ENCODE measurements around the gene SMIM28. TPM values are rescaled to one million over a fixed set of nuclear protein-coding genes. Genes with fewer than 3 reads are reported as not detected.

Gene SMIM28
- total RNA-seq (2012; rRNA removed) (not detected in 2 replicates), polyA plus RNA-seq (2012; rRNA removed) (not detected in 2 replicates), Bru-seq, nascent RNA (not detected), BruChase-seq, experiment 1, labeled RNA remaining after a 6-hour chase (not detected), BruChase-seq, experiment 2, labeled RNA remaining after a 2-hour chase (not detected)
- not detected in 2 replicates for polyA plus RNA-seq (2012; cell fraction: cytosol; rRNA removed)
- not detected in 2 replicates for polyA plus RNA-seq (2012; cell fraction: nucleus; rRNA removed; ENCODE audit: low replicate concordance)
- long read RNA-seq, result 0 reads

- H3K27me3 ChIP-seq (ENCODE audit: control insufficient read depth, insufficient read depth, low read length), result peaks cover 9% of the 10 kb centered on the region
- H3K4me3 ChIP-seq (ENCODE audit: insufficient read depth, low read depth, low read length), result no peak within 1 kb of the TSS
- no peak within 1 kb of the TSS for H3K9ac ChIP-seq (ENCODE audit: low read depth, low read length)
- TF ChIP-seq RCOR1 (IDR thresholded peaks at IDR 0.05; ENCODE audit: insufficient replicate concordance, low read length) (no peak), SMC3 (IDR thresholded peaks at IDR 0.05; ENCODE audit: low read depth, low read length) (no peak), MAFK (IDR thresholded peaks at IDR 0.05; ENCODE audit: low read depth, low read length) (no peak), MAZ (IDR thresholded peaks at IDR 0.05; ENCODE audit: borderline replicate concordance, low read depth, low read length) (no peak), NFE2L2 (IDR thresholded peaks at IDR 0.05; ENCODE audit: low read depth, low read length) (no peak), CTCF (conservative IDR thresholded peaks at IDR 0.05; ENCODE audit: low read depth, low read length) (no peak)
- H2AK5ac ChIP-seq (ENCODE audit: low read depth, low read length), result no peak within 1 kb of the TSS
- no TSS peak for BruUV-seq (replicated peaks)
- in situ Hi-C loops (cut with MboI; ENCODE audit: low sequenced_read_pairs) (no loop called here), dilution Hi-C loops (cut with HindIII; ENCODE audit: low sequenced_read_pairs, unreplicated experiment) (no loop called here), intact Hi-C loops (cut with micrococcal nuclease) (no loop called here)
- H3K36me3 ChIP-seq (ENCODE audit: control insufficient read depth, insufficient read depth, low read length), result no peaks in the 10 kb centered on the region
- H2BK15ac ChIP-seq (ENCODE audit: low read depth, low read length), result no peak within 1 kb of the TSS
- no peak within 1 kb of the TSS for H3K14ac ChIP-seq (replicated peaks; ENCODE audit: low read depth, low read length)
- H4K91ac ChIP-seq (ENCODE audit: insufficient read depth, low read depth, low read length), result no peak within 1 kb of the TSS
- H3K23ac ChIP-seq (ENCODE audit: low read depth, low read length), result no peak within 1 kb of the TSS
- no peak within 1 kb of the TSS for H3K4me2 ChIP-seq (ENCODE audit: low read depth, low read length)
- WGBS, 2 experiments (ENCODE audit: extremely low coverage in 2 of 2, insufficient read length in 1 of 2), result 60% methylated on average over 1 of the region's 6 CpGs; no CpG with 5 or more reads in 1 of the 2 experiments
- no peak within 1 kb of the TSS for H2BK5ac ChIP-seq (ENCODE audit: low read depth, low read length, poor library complexity, severe bottlenecking)
- no peaks in the 10 kb centered on the region for H3K9me1 ChIP-seq (ENCODE audit: insufficient read depth, low read length)
- H4K20me1 ChIP-seq (ENCODE audit: insufficient read depth, low read length), result no peaks in the 10 kb centered on the region
- ChIA-PET POLR2A (ENCODE audit: unreplicated experiment) (no interaction called here), CTCF (interaction anchor here (0.8 kb wide), 1 partner anchor 17 kb away, joined by 3 read pairs; no protein-coding TSS in a partner anchor)
- H3K18ac ChIP-seq (ENCODE audit: low read depth, low read length), result no peak within 1 kb of the TSS
- no peak within 1 kb of the TSS for H3K4ac ChIP-seq (ENCODE audit: low read depth, low read length)
- no peak within 1 kb of the TSS for H3K27ac ChIP-seq (ENCODE audit: insufficient read depth, low read length)
- H3K9me3 ChIP-seq (ENCODE audit: control insufficient read depth, insufficient read depth, low read length), result no peaks in the 10 kb centered on the region
- no peak within 1 kb of the TSS for H4K8ac ChIP-seq (ENCODE audit: low read depth in 2 of 2, low read length in 2 of 2)
- no peaks in the 10 kb centered on the region for H3K4me1 ChIP-seq (ENCODE audit: control insufficient read depth, insufficient read depth, low read length)
- H2AFZ ChIP-seq (replicated peaks; ENCODE audit: low read length, poor library complexity), result no peak within 1 kb of the TSS
- no peak within 1 kb of the TSS for H2BK120ac ChIP-seq (ENCODE audit: low read depth, low read length)
- H2BK20ac ChIP-seq (ENCODE audit: low read depth, low read length), result no peak within 1 kb of the TSS
- no peaks in the 10 kb centered on the region for H3K79me1 ChIP-seq (ENCODE audit: low read depth in 1 of 2, low read length in 2 of 2)
- no peak for DNase-seq
- no peak within 1 kb of the TSS for H2AK9ac ChIP-seq (replicated peaks; ENCODE audit: low read depth, low read length, poor library complexity)
- ATAC-seq (ENCODE audit: low read depth), result no peak
- H3K56ac ChIP-seq (ENCODE audit: extremely low read depth, insufficient read depth, low read length), result no peak within 1 kb of the TSS
- no peak within 1 kb of the TSS for H4K5ac ChIP-seq (ENCODE audit: low read depth, low read length)
These were observed at the start of gene SMIM28 for GRCh38 chr6:138377844-138378243. Gene SMIM28, plus strand, starts transcription at chr6:138377905. Its CDS starts 168 bp downstream, at chr6:138378073.
